H1 (cell line): ENCODE data around the gene BCAS3. TPM values are rescaled to one million over a fixed set of nuclear protein-coding genes. Genes with fewer than 3 reads are reported as not detected.

Experiments used
- CTCF ChIA-PET: fragments of 300-600 bp; sonication (Branson Sonifier 250); formaldehyde crosslinking; loops from one replicate; lab custom pipeline; 2021; ENCODE audit not compliant: partially characterized antibody; lab: Charles Lee
- POLR2A ChIA-PET: fragments of 300-600 bp; sonication (Branson Sonifier 250); formaldehyde crosslinking; loops from one replicate; lab custom pipeline; 2021; ENCODE audit warnings: inconsistent platforms; ENCODE audit not compliant: partially characterized antibody; lab: Charles Lee
- DNase-seq, 2 experiments: peaks; one replicate each; pipeline versions ENCODE4 v3.0.0 to v3.0.0-alpha.2; 2010 to 2022; ENCODE audit warnings: low spot score in 2 of 2, low read depth in 1 of 2, mixed read lengths in 1 of 2
- FAIRE-seq: peaks from 2 replicates; lab custom pipeline; 2011; peaks lifted over from hg19 to GRCh38; lab: Jason Lieb, UNC
- H2AFZ ChIP-seq: 2 replicates; pipeline ENCODE4 v1.8.1; 2012; ENCODE audit warnings: low read length, inconsistent platforms
- H2AK5ac ChIP-seq: 2 replicates; pipeline ENCODE4 v1.6.1; 2013; ENCODE audit warnings: low read depth, low read length
- H2BK120ac ChIP-seq: replicated peaks from 2 replicates; pipeline ENCODE3; 2013; ENCODE audit warnings: low read depth, low read length, inconsistent platforms
- H2BK12ac ChIP-seq: 2 replicates; pipeline ENCODE4 v1.6.1; 2013; ENCODE audit warnings: low read depth, low read length
- H2BK15ac ChIP-seq: 2 replicates; pipeline ENCODE4 v1.6.1; 2013; ENCODE audit warnings: low read length
- H2BK20ac ChIP-seq: 2 replicates; pipeline ENCODE4 v1.6.1; 2013; ENCODE audit warnings: low read length
- H2BK5ac ChIP-seq: 2 replicates; pipeline ENCODE4 v1.6.1; 2013; ENCODE audit warnings: low read depth, low read length
- H3K14ac ChIP-seq: 2 replicates; pipeline ENCODE4 v1.6.1; 2013; ENCODE audit warnings: inconsistent platforms; ENCODE audit not compliant: insufficient read length
- H3K18ac ChIP-seq: 2 replicates; pipeline ENCODE4 v1.6.1; 2013; ENCODE audit warnings: low read length; ENCODE audit errors: extremely low read depth
- H3K23ac ChIP-seq: 2 replicates; pipeline ENCODE4 v1.6.1; 2013; ENCODE audit warnings: inconsistent platforms; ENCODE audit not compliant: insufficient read length
- H3K23me2 ChIP-seq: 2 replicates; pipeline ENCODE4 v1.6.1; 2013; ENCODE audit warnings: low read depth, low read length
- H3K27ac ChIP-seq: 2 replicates; pipeline ENCODE4 v1.6.1; 2011; ENCODE audit warnings: low read depth, low read length, inconsistent platforms
- H3K27me3 ChIP-seq, 4 experiments: replicated peaks in 1 of 4; 1 replicate in 1 of 4; 2 replicates in 3 of 4; pipeline versions ENCODE4 v1.6.1 to v1.8.1; 2011 to 2013; ENCODE audit warnings: low read length in 3 of 4, mild to moderate bottlenecking in 3 of 4, inconsistent platforms in 2 of 4, mixed read lengths in 2 of 4, moderate library complexity in 1 of 4; ENCODE audit not compliant: control insufficient read depth in 3 of 4, insufficient read depth in 3 of 4; ENCODE audit errors: extremely low read depth in 1 of 4
- H3K36me3 ChIP-seq, 4 experiments: 2 replicates each; pipeline versions ENCODE4 v1.6.1 to v1.8.1; 2011 to 2013; ENCODE audit warnings: mild to moderate bottlenecking in 4 of 4, low read length in 3 of 4, moderate library complexity in 2 of 4, control low read depth in 1 of 4, inconsistent platforms in 1 of 4; ENCODE audit not compliant: insufficient read depth in 4 of 4, control insufficient read depth in 2 of 4
- H3K4ac ChIP-seq: replicated peaks from 2 replicates; pipeline ENCODE3; 2013; ENCODE audit warnings: low read length, low read depth, mixed read lengths, inconsistent platforms; ENCODE audit not compliant: insufficient read length
- H3K4me1 ChIP-seq, 4 experiments: replicated peaks in 1 of 4; 1 replicate in 1 of 4; 2 replicates in 3 of 4; pipeline versions ENCODE4 v1.6.1 to v1.8.1; 2011 to 2013; ENCODE audit warnings: low read length in 3 of 4, inconsistent platforms in 2 of 4, mixed read lengths in 1 of 4; ENCODE audit not compliant: insufficient read depth in 4 of 4, control insufficient read depth in 3 of 4
- H3K4me2 ChIP-seq, 2 experiments: 2 replicates each; pipeline versions ENCODE4 v1.6.1 to v1.8.1; 2011 to 2013; ENCODE audit warnings: low read depth in 2 of 2, low read length in 2 of 2, control low read depth in 1 of 2, inconsistent platforms in 1 of 2, mild to moderate bottlenecking in 1 of 2; ENCODE audit not compliant: insufficient read depth in 1 of 2
- H3K4me3 ChIP-seq, 4 experiments: fragments of 200-600, 300-600 bp in 1 of 4; sonication (generic), shearing (Covaris generic), sonication (Bioruptor Twin) in 1 of 4; 2 replicates each; pipeline versions ENCODE4 v1.5.1 to v1.8.1; 2011 to 2016; ENCODE audit warnings: low read length in 4 of 4, low read depth in 3 of 4, control low read depth in 2 of 4, inconsistent platforms in 2 of 4, mild to moderate bottlenecking in 2 of 4, mixed read lengths in 1 of 4, moderate library complexity in 1 of 4; ENCODE audit not compliant: insufficient read depth in 2 of 4; ENCODE audit errors: extremely low read depth in 1 of 4
- H3K56ac ChIP-seq: replicated peaks from 2 replicates; pipeline ENCODE3; 2013; ENCODE audit warnings: low read depth, mild to moderate bottlenecking, mixed read lengths, low read length, inconsistent platforms; ENCODE audit not compliant: insufficient read length
- H3K79me1 ChIP-seq: 2 replicates; pipeline ENCODE4 v1.6.1; 2013; ENCODE audit warnings: low read depth, low read length, control low read depth
- H3K79me2 ChIP-seq, 2 experiments: 2 replicates each; pipeline versions ENCODE4 v1.6.1 to v1.8.1; 2012 to 2013; ENCODE audit warnings: low read length in 2 of 2, mild to moderate bottlenecking in 2 of 2, inconsistent platforms in 1 of 2; ENCODE audit not compliant: insufficient read depth in 2 of 2, control insufficient read depth in 1 of 2
- H3K9ac ChIP-seq, 4 experiments: replicated peaks in 1 of 4; 1 replicate in 1 of 4; 2 replicates in 3 of 4; pipeline versions ENCODE4 v1.6.1 to v1.8.1; 2011 to 2013; ENCODE audit warnings: low read depth in 3 of 4, low read length in 3 of 4, control low read depth in 2 of 4, mild to moderate bottlenecking in 2 of 4, moderate library complexity in 2 of 4, inconsistent platforms in 1 of 4; ENCODE audit errors: extremely low read depth in 1 of 4
- H3K9me3 ChIP-seq, 2 experiments: 2 replicates each; pipeline versions ENCODE4 v1.6.1 to v1.8.1; 2012 to 2013; ENCODE audit warnings: mild to moderate bottlenecking in 2 of 2, moderate library complexity in 2 of 2, control low read depth in 1 of 2, inconsistent platforms in 1 of 2, low read depth in 1 of 2, low read length in 1 of 2, mixed read lengths in 1 of 2; ENCODE audit not compliant: insufficient read depth in 2 of 2
- H4K20me1 ChIP-seq, 2 experiments: replicated peaks in 1 of 2; 2 replicates each; pipeline versions ENCODE3 to v1.8.1; 2011 to 2013; ENCODE audit warnings: inconsistent platforms in 2 of 2, low read length in 2 of 2, mild to moderate bottlenecking in 1 of 2; ENCODE audit not compliant: insufficient read depth in 2 of 2, control insufficient read depth in 1 of 2
- H4K5ac ChIP-seq: 2 replicates; pipeline ENCODE4 v1.6.1; 2013; ENCODE audit warnings: low read length, low read depth, mixed read lengths, inconsistent platforms; ENCODE audit not compliant: insufficient read length
- H4K8ac ChIP-seq: 2 replicates; pipeline ENCODE4 v1.8.0; 2013; ENCODE audit warnings: mild to moderate bottlenecking, moderate library complexity, low read length, inconsistent platforms; ENCODE audit not compliant: insufficient read depth; ENCODE audit errors: extremely low read depth
- H4K91ac ChIP-seq: replicated peaks from 2 replicates; pipeline ENCODE3; 2013; ENCODE audit warnings: low read length, mixed read lengths, inconsistent platforms; ENCODE audit not compliant: insufficient read length
- ATF3 ChIP-seq: IDR thresholded peaks from 2 replicates; pipeline ENCODE4 v1.6.1; 2011; ENCODE audit warnings: low read depth, mild to moderate bottlenecking, low read length; ENCODE audit not compliant: insufficient read depth
- BACH1 ChIP-seq: IDR thresholded peaks from 2 replicates; pipeline ENCODE4 v1.6.1; 2012; ENCODE audit warnings: low read length, improper control_type of control experiment
- BCL11A ChIP-seq, 2 experiments: IDR thresholded peaks; one replicate each; pipeline ENCODE4 v1.6.1; 2011; ENCODE audit warnings: low read depth in 2 of 2, low read length in 2 of 2, mild to moderate bottlenecking in 2 of 2
- EP300 ChIP-seq, 2 experiments: IDR thresholded peaks; 1 replicate in 1 of 2; 2 replicates in 1 of 2; pipeline ENCODE4 v1.6.1; 2011 to 2012; ENCODE audit warnings: low read depth in 2 of 2, low read length in 2 of 2, mild to moderate bottlenecking in 2 of 2, borderline replicate concordance in 1 of 2, inconsistent platforms in 1 of 2, moderate library complexity in 1 of 2
- KDM5A ChIP-seq: fragments of 200-600 bp; IDR thresholded peaks from 2 replicates; pipeline ENCODE4 v1.7.1; 2012; ENCODE audit warnings: mild to moderate bottlenecking, low read length, inconsistent platforms, mixed read lengths
- PHF8 ChIP-seq: fragments of 200-600 bp; sonication (generic); conservative IDR thresholded peaks from 2 replicates; pipeline ENCODE4 v1.7.1; 2012; ENCODE audit warnings: low read depth, mild to moderate bottlenecking, inconsistent platforms, low read length, moderate library complexity
- POLR2AphosphoS5 ChIP-seq: IDR thresholded peaks from 2 replicates; pipeline ENCODE4 v1.6.1; 2011; ENCODE audit warnings: low read depth, low read length
- POU5F1 ChIP-seq: IDR thresholded peaks from 2 replicates; pipeline ENCODE4 v1.6.1; 2011; ENCODE audit warnings: low read depth, mild to moderate bottlenecking, low read length, moderate library complexity
- RFX5 ChIP-seq: IDR thresholded peaks from 2 replicates; pipeline ENCODE4 v1.6.1; 2011; ENCODE audit warnings: low read depth, low read length, improper control_type of control experiment, borderline replicate concordance
- YY1 ChIP-seq: IDR thresholded peaks from 2 replicates; pipeline ENCODE4 v1.6.1; 2011; ENCODE audit warnings: low read depth, mild to moderate bottlenecking, low read length
- polyA plus RNA-seq, 7 experiments: library from polyadenylated mRNA; depleted of rRNA in 3 of 7; stranded (reverse) in 5 of 7; unstranded in 2 of 7; fragments of >200 nt in 5 of 7; fragments of 200-250 nt in 2 of 7; gene quantifications; 1 replicate in 5 of 7; 2 replicates in 1 of 7; 4 replicates in 1 of 7; pipeline versions ENCODE4 v1.2.1 to v1.2.3, GENCODE V29; 2011 to 2013; ENCODE audit warnings: missing spikeins in 2 of 7, mixed read lengths in 2 of 7
- total RNA-seq: library from RNA; stranded (reverse); fragmentation: NEBNext Ultra II Directional; extraction: Animal tissue kit (Norgen Biotek cat#: 25700); gene quantifications from 2 replicates; pipeline ENCODE4 v1.2.1, GENCODE V29; 2021

BCAS3 gene
- total and polyA plus RNA-seq, 2 of the 8 experiments (the other 6 are each of a cell fraction or from before 2014, with no cell fraction given): 9.9 to 13.3 TPM

GRCh38 chr17:60790205-60790604 is 112.6 kb downstream of the BCAS3 start:
- Histone ChIP-seq H4K8ac (no peak overlapping the region), H3K23me2 (no peaks in the 10 kb centered on the region), H2AK5ac (no peak overlapping the region), H3K4me1 (no peaks in the 10 kb centered on the region), H2BK20ac (no peak overlapping the region), H3K79me1 (no peaks in the 10 kb centered on the region), H3K36me3 (no peaks in the 10 kb centered on the region), H3K9me3 (no peaks in the 10 kb centered on the region), H4K5ac (no peak overlapping the region), H3K4me2 (no peak overlapping the region), H3K79me2 (no peaks in the 10 kb centered on the region), H3K14ac (no peak overlapping the region), H2BK12ac (no peak overlapping the region), H3K18ac (no peak overlapping the region), H4K20me1 (no peaks in the 10 kb centered on the region), H2BK120ac (no peak overlapping the region), H3K27me3 (no peaks in the 10 kb centered on the region), H3K56ac (no peak overlapping the region), H2AFZ (no peak overlapping the region), H2BK5ac (no peak overlapping the region), H3K4me3 (no peak overlapping the region), H4K91ac (no peak overlapping the region), H3K9ac (no peak overlapping the region), H3K27ac (no peak overlapping the region)
- ChIA-PET POLR2A (no interaction called here), CTCF (no interaction called here)
- no peak for FAIRE-seq
- DNase-seq: no peak
- TF ChIP-seq ATF3 (no peak), EP300 (IDR thresholded peaks at IDR 0.05; ENCODE audit: borderline replicate concordance in 1 of 2, low read depth in 2 of 2, low read length in 2 of 2) (no peak), BCL11A (IDR thresholded peaks at IDR 0.05; ENCODE audit: low read depth in 2 of 2, low read length in 2 of 2) (no peak), KDM5A (no peak), BACH1 (no peak), POU5F1 (no peak), POLR2AphosphoS5 (no peak), RFX5 (no peak), PHF8 (no peak), YY1 (no peak)
- TF ChIP-seq, all 59 proteins: peak for 0
- Histone ChIP-seq H3K23ac (no peak overlapping the region), H2BK15ac (no peak overlapping the region), H3K4ac (no peak overlapping the region)
